Tibial nerve (tissue), 4 donors: ENCODE results near the gene NBEA.

ENCODE experiments used
- CTCF ChIP-seq, 5 experiments: fragments of 200-600 bp in 3 of 5; fragments of 450-650 bp in 2 of 5; sonication (generic) in 3 of 5; IDR thresholded peaks; one replicate each; pipeline ENCODE4 v1.5.1; 2016 to 2019; ENCODE audit warnings: antibody characterized with exemption in 5 of 5, mild to moderate bottlenecking in 3 of 5, moderate library complexity in 2 of 5
- EP300 ChIP-seq, 2 donors: sonication (generic); formaldehyde crosslinking; IDR thresholded peaks; one replicate each; pipeline ENCODE4 v1.6.1; 2017; ENCODE audit warnings: antibody characterized with exemption in 2 of 2, mild to moderate bottlenecking in 1 of 2

- TF ChIP-seq CTCF (IDR thresholded peaks at IDR 0.05) (no peak), EP300 (IDR thresholded peaks at IDR 0.05) (no peak)
These were observed 47.3 kb upstream of the NBEA start for GRCh38 chr13:34894756-34895155.
